ENCODE data around the gene PRKCH.

PRKCH gene

DNA sequence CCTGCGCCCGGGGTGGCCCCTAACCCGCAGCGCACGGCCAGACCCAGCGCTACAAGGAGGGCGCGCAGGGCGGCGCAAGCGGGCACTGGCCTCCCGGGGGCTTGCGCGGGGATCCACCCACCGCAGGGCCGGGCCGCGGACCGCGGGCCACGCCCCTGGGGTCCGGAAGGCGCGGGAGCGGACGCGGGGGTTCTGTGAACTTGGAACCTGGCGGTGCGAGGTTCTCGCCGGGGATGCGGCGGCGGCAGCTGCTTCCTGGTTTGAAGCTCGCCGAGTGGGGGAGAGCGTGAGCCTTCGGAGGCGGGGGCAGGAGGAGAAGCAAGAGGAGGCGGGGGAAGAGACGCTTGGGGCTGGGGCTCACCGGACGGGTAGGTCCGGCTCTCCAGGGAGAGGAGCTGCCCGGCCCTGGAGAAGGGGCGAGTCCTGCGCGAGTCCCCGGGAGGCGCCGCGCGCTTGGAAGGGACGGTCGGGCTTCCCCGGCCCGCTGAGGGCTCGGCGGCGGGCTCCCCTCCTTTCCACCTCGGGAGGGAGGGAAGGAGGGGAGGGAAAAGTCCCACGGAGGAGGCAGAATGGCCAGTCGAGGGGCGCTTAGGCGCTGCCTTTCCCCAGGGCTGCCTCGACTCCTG lies at the start of gene PRKCH:
Gene PRKCH, plus strand, starts transcription at position 195 of the 626 bp plus-strand sequence. CDS start 523 bp downstream, outside the sequence.
- Histone ChIP-seq H3K36me3 (ENCODE audit: control insufficient read depth, insufficient read depth, low read length) (no peaks in the 10 kb centered on the region), H3K4me3 (ENCODE audit: low read length) (peak within 1 kb of the TSS; percentile 57; the same call in 1 of the 2 replicates), H3K27me3 (ENCODE audit: control insufficient read depth, insufficient read depth, low read length) (peaks cover 12% of the 10 kb centered on the region; the same call in 1 of the 2 replicates), H3K27ac (ENCODE audit: low read length) (no peak within 1 kb of the TSS), H3K9me3 (ENCODE audit: control insufficient read depth, insufficient read depth, low read length) (no peaks in the 10 kb centered on the region), H3K4me1 (ENCODE audit: control insufficient read depth, insufficient read depth, low read length) (peaks cover 2% of the 10 kb centered on the region; the same call in 1 of the 2 replicates)
- no peak for DNase-seq (ENCODE audit: low read depth, low spot score)
- no CpG with 5 or more reads among the region's 66 CpGs for WGBS (ENCODE audit: insufficient coverage, insufficient read length)

GRCh38 chr14:61277232-61277631 lies 44.1 kb upstream of the PRKCH start:
- no peaks in the 10 kb centered on the region for H3K4me1 ChIP-seq (ENCODE audit: control insufficient read depth, insufficient read depth, low read length)
- no peak overlapping the region for H3K4me3 ChIP-seq (ENCODE audit: low read length)
- WGBS (ENCODE audit: insufficient coverage, insufficient read length), result no CpG with 5 or more reads among the region's 1 CpG
- H3K27me3 ChIP-seq (ENCODE audit: control insufficient read depth, insufficient read depth, low read length), result peaks cover 10% of the 10 kb centered on the region
- DNase-seq (ENCODE audit: low read depth, low spot score), result no peak
- H3K27ac ChIP-seq (ENCODE audit: low read length), result no peak overlapping the region
- no peaks in the 10 kb centered on the region for H3K36me3 ChIP-seq (ENCODE audit: control insufficient read depth, insufficient read depth, low read length)
- no peaks in the 10 kb centered on the region for H3K9me3 ChIP-seq (ENCODE audit: control insufficient read depth, insufficient read depth, low read length)

DNA sequence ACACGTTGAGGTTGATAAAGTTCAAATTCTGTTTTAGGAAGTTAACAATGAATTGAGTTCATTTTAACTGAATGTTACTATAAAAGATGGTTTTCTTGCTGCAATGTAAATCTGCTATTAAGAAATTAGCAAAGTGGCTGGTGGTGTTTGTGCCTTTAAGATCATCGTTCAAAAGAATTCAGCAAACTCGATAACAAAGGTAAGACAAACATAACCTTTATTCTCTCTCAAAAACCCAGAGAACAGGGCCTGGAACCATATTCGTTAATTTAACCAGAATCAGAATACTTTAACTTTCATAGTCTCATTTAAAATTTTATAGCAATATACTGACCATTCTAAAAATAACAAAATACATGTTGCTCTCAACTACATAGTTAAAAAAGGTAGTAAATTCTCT lies 43.6 kb upstream of the PRKCH start:
- no peak overlapping the region for H3K4me3 ChIP-seq (ENCODE audit: low read length)
- WGBS (ENCODE audit: insufficient coverage, insufficient read length), result no CpG with 5 or more reads among the region's 4 CpGs
- DNase-seq (ENCODE audit: low read depth, low spot score), result no peak

DNA sequence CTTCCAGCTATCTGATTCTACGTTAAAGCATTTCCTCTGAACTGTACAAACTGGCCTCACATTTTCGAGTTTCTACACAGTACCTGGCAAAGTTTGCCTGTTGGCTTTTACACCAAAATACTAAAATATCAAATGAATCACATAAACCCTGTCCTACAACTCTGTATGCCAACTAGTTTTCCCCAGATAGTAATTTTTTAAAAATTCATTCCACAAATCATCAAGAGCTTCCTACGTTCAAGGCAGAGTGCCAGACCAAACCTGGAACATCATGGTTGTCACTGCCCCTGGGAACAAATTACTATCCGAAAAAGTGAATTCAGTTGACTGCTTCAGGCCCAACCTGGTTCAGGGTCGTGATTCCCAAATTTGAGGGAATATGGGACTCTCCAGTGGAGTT lies 42.3 kb upstream of the PRKCH start:
- Histone ChIP-seq H3K27me3 (ENCODE audit: control insufficient read depth, insufficient read depth, low read length) (peaks cover 10% of the 10 kb centered on the region), H3K4me1 (ENCODE audit: control insufficient read depth, insufficient read depth, low read length) (no peaks in the 10 kb centered on the region), H3K27ac (ENCODE audit: low read length) (no peak overlapping the region), H3K4me3 (ENCODE audit: low read length) (no peak overlapping the region), H3K36me3 (ENCODE audit: control insufficient read depth, insufficient read depth, low read length) (no peaks in the 10 kb centered on the region), H3K9me3 (ENCODE audit: control insufficient read depth, insufficient read depth, low read length) (no peaks in the 10 kb centered on the region)
- DNase-seq (ENCODE audit: low read depth, low spot score), result no peak
- no CpG with 5 or more reads among the region's 5 CpGs for WGBS (ENCODE audit: insufficient coverage, insufficient read length)

More for the DNA sequence above, 43.6 kb upstream of the PRKCH start:
- H3K27ac ChIP-seq (ENCODE audit: low read length), result no peak overlapping the region
- peaks cover 10% of the 10 kb centered on the region for H3K27me3 ChIP-seq (ENCODE audit: control insufficient read depth, insufficient read depth, low read length)
- H3K4me1 ChIP-seq (ENCODE audit: control insufficient read depth, insufficient read depth, low read length), result no peaks in the 10 kb centered on the region
- no peaks in the 10 kb centered on the region for H3K9me3 ChIP-seq (ENCODE audit: control insufficient read depth, insufficient read depth, low read length)
- H3K36me3 ChIP-seq (ENCODE audit: control insufficient read depth, insufficient read depth, low read length), result no peaks in the 10 kb centered on the region

DNA sequence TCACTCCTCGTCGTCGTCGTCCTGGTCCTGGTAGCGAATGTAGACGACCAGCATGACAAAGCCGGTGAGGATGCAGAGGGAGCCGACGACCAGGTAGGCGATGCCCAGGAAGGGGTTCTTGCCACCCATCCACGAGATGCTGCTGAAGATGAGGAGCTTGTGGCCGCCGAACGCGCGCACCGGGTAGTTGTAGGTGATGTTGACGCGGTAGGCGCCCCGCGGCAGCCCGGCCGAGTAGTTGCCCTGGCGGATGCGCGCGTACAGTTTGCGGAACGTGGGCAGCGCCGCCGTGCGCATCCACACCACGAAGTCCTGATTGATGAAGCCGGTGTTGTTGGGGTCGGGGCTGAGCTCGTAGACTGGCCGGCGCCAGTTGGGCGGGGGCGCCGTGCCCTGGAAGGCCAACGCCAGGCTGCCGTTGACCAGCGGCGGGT lies 41.3 kb upstream of the PRKCH start:
- Histone ChIP-seq H3K27ac (ENCODE audit: low read length) (no peak overlapping the region), H3K9me3 (ENCODE audit: control insufficient read depth, insufficient read depth, low read length) (no peaks in the 10 kb centered on the region), H3K36me3 (ENCODE audit: control insufficient read depth, insufficient read depth, low read length) (no peaks in the 10 kb centered on the region), H3K4me1 (ENCODE audit: control insufficient read depth, insufficient read depth, low read length) (no peaks in the 10 kb centered on the region), H3K27me3 (ENCODE audit: control insufficient read depth, insufficient read depth, low read length) (peaks cover 10% of the 10 kb centered on the region), H3K4me3 (ENCODE audit: low read length) (peak overlapping the region; percentile 44; the same call in 1 of the 2 replicates)
- no peak for DNase-seq (ENCODE audit: low read depth, low spot score)
- WGBS (ENCODE audit: insufficient coverage, insufficient read length), result no CpG with 5 or more reads among the region's 47 CpGs

DNA sequence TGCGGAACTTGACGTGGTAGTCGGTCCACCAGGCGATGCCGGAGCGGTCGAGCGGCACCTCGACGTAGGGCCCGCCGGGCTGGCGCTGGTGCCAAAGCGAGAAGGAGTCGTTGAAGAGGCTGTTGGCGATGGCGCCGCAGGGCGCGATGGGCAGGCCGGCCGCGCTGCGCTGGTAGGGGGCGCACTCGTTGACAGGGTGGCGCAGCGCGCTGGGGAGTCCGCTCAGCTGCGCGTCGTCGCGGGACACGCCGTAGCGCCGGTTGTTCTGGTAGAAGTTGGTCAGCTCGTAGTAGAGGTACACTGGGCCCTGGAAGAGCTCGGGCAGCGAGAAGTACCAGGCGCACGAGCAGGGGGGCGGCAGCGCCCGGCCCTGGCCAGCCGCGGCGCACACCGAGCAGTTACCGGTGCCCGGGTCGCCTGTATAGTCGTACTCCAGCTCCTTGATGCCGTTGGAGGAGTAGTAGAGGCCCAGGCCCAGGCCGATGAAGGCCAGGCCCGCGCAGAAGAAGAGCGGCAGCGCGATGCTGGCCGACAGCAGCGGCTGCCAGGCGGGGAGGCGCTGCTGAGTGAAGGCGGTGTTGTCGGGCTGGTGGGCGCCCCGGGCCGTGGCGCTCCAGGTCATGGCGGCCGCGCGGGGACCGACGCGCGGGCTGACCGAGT lies 40.7 kb upstream of the PRKCH start:
- H3K27ac ChIP-seq (ENCODE audit: low read length), result no peak overlapping the region
- no peaks in the 10 kb centered on the region for H3K36me3 ChIP-seq (ENCODE audit: control insufficient read depth, insufficient read depth, low read length)
- no peaks in the 10 kb centered on the region for H3K9me3 ChIP-seq (ENCODE audit: control insufficient read depth, insufficient read depth, low read length)
- no peak for DNase-seq (ENCODE audit: low read depth, low spot score)
- WGBS (ENCODE audit: insufficient coverage, insufficient read length), result no CpG with 5 or more reads among the region's 81 CpGs
- peaks cover 10% of the 10 kb centered on the region for H3K27me3 ChIP-seq (ENCODE audit: control insufficient read depth, insufficient read depth, low read length)
- H3K4me1 ChIP-seq (ENCODE audit: control insufficient read depth, insufficient read depth, low read length), result no peaks in the 10 kb centered on the region
- peak overlapping the region; percentile 44; the same call in 1 of the 2 replicates for H3K4me3 ChIP-seq (ENCODE audit: low read length)

DNA sequence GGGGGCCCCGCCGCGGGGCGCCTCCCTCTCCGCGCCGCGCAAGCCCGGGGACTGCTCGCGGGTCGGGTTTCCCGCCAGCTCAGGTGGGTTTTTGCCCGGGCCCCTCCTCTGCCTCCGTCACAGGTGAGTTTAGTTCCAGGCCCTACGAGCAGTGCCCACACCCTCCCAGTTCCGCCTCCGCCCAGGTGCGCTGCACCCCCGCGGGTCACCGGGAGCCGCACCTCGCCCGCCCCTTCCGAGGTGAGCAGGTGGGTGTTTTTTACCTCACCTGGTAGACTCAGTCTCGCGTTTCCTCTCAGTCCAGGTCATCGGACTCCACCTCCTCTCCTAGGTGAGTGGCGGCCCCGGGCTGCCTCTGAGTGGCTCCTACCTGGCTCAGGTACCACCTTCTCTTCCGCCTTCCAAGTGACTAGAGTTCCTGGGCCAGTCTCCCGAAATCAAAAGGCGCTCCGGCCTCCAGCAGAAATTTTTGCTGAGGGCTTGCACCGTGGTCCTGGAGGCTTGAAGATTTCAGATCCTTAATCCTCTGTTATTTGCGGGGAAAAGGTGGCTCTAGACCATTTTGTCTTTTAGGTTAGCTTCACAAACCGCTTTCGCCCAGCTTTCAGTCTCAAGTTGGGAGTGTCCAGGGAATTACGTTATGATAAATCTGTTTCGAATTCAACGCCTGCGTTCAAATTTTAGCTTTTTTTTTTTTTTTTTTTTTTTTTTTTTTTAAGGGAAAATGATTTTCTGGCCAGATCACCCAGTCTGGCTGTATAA lies 40.0 kb upstream of the PRKCH start, which contains the start of gene TMEM30B:
Gene TMEM30B, minus strand, starts transcription at position 153 of the 762 bp plus-strand sequence. CDS start 191 bp downstream, outside the sequence.
- peak within 1 kb of the TSS; percentile 44 for H3K4me3 ChIP-seq (ENCODE audit: low read length)
- H3K27me3 ChIP-seq (ENCODE audit: control insufficient read depth, insufficient read depth, low read length), result peaks cover 10% of the 10 kb centered on the region
- no peaks in the 10 kb centered on the region for H3K9me3 ChIP-seq (ENCODE audit: control insufficient read depth, insufficient read depth, low read length)
- DNase-seq (ENCODE audit: low read depth, low spot score), result peak; percentile 78
- H3K27ac ChIP-seq (ENCODE audit: low read length), result no peak within 1 kb of the TSS
- no peaks in the 10 kb centered on the region for H3K4me1 ChIP-seq (ENCODE audit: control insufficient read depth, insufficient read depth, low read length)
- no peaks in the 10 kb centered on the region for H3K36me3 ChIP-seq (ENCODE audit: control insufficient read depth, insufficient read depth, low read length)
- no CpG with 5 or more reads among the region's 43 CpGs for WGBS (ENCODE audit: insufficient coverage, insufficient read length)

- H3K27ac ChIP-seq (ENCODE audit: low read length), result no peak overlapping the region
- H3K4me3 ChIP-seq (ENCODE audit: low read length), result no peak overlapping the region
- DNase-seq (ENCODE audit: low read depth, low spot score), result no peak
- no peaks in the 10 kb centered on the region for H3K4me1 ChIP-seq (ENCODE audit: control insufficient read depth, insufficient read depth, low read length)
- no peaks in the 10 kb centered on the region for H3K36me3 ChIP-seq (ENCODE audit: control insufficient read depth, insufficient read depth, low read length)
- H3K27me3 ChIP-seq (ENCODE audit: control insufficient read depth, insufficient read depth, low read length), result peaks cover 10% of the 10 kb centered on the region
- H3K9me3 ChIP-seq (ENCODE audit: control insufficient read depth, insufficient read depth, low read length), result no peaks in the 10 kb centered on the region
- WGBS (ENCODE audit: insufficient coverage, insufficient read length), result no CpG with 5 or more reads among the region's 1 CpG
Measured at GRCh38 chr14:61281948-61282275, 39.5 kb upstream of the PRKCH start.

- H3K27me3 ChIP-seq (ENCODE audit: control insufficient read depth, insufficient read depth, low read length), result peaks cover 10% of the 10 kb centered on the region
- no peaks in the 10 kb centered on the region for H3K9me3 ChIP-seq (ENCODE audit: control insufficient read depth, insufficient read depth, low read length)
- H3K36me3 ChIP-seq (ENCODE audit: control insufficient read depth, insufficient read depth, low read length), result no peaks in the 10 kb centered on the region
- no peak overlapping the region for H3K27ac ChIP-seq (ENCODE audit: low read length)
- no peak for DNase-seq (ENCODE audit: low read depth, low spot score)
- WGBS (ENCODE audit: insufficient coverage, insufficient read length), result no CpG with 5 or more reads among the region's 2 CpGs
- H3K4me3 ChIP-seq (ENCODE audit: low read length), result no peak overlapping the region
- no peaks in the 10 kb centered on the region for H3K4me1 ChIP-seq (ENCODE audit: control insufficient read depth, insufficient read depth, low read length)
Measured at GRCh38 chr14:61282746-61283145, 38.6 kb upstream of the PRKCH start.

GRCh38 chr14:61284001-61284400 lies 37.4 kb upstream of the PRKCH start:
- no peak overlapping the region for H3K4me3 ChIP-seq (ENCODE audit: low read length)

More at GRCh38 chr14:61284001-61284400, 37.4 kb upstream of the PRKCH start:
- Histone ChIP-seq H3K27ac (ENCODE audit: low read length) (no peak overlapping the region), H3K27me3 (ENCODE audit: control insufficient read depth, insufficient read depth, low read length) (peaks cover 10% of the 10 kb centered on the region), H3K36me3 (ENCODE audit: control insufficient read depth, insufficient read depth, low read length) (no peaks in the 10 kb centered on the region), H3K9me3 (ENCODE audit: control insufficient read depth, insufficient read depth, low read length) (no peaks in the 10 kb centered on the region), H3K4me1 (ENCODE audit: control insufficient read depth, insufficient read depth, low read length) (no peaks in the 10 kb centered on the region)
- WGBS (ENCODE audit: insufficient coverage, insufficient read length), result no CpG with 5 or more reads among the region's 3 CpGs
- no peak for DNase-seq (ENCODE audit: low read depth, low spot score)
